Type B pancreatic cell (in vitro differentiated cells): Measurements from ENCODE around the gene CSF1R. TPM values are rescaled to one million over a fixed set of nuclear protein-coding genes. Genes with fewer than 3 reads are reported as not detected.

Source experiments
- DNase-seq: peaks from one replicate; pipeline ENCODE4 v3.0.0; 2021; ENCODE audit warnings: mixed read lengths; ENCODE audit not compliant: unreplicated experiment; ENCODE audit errors: extremely low spot score
- H3K27ac Mint-ChIP-seq: 2 replicates; pipeline ENCODE4 v1.8.0; 2021; ENCODE audit warnings: mild to moderate bottlenecking, mixed read lengths
- H3K27me3 Mint-ChIP-seq: 2 replicates; pipeline ENCODE4 v1.8.0; 2021; ENCODE audit warnings: mixed read lengths
- H3K36me3 Mint-ChIP-seq: 2 replicates; pipeline ENCODE4 v1.8.0; 2021; ENCODE audit warnings: mixed read lengths
- H3K4me1 Mint-ChIP-seq: one replicate; pipeline ENCODE4 v1.8.0; 2021; ENCODE audit warnings: mixed read lengths; ENCODE audit not compliant: unreplicated experiment
- H3K4me3 Mint-ChIP-seq: 2 replicates; pipeline ENCODE4 v1.8.0; 2021; ENCODE audit warnings: mild to moderate bottlenecking, mixed read lengths
- H3K9me3 Mint-ChIP-seq: 2 replicates; pipeline ENCODE4 v1.8.0; 2021; ENCODE audit warnings: mixed read lengths
- CTCF ChIP-seq: fragments of 200-600 bp; sonication (generic); conservative IDR thresholded peaks from 2 replicates; pipeline ENCODE4 v1.5.0; 2021; ENCODE audit warnings: antibody characterized with exemption, mild to moderate bottlenecking
- total RNA-seq: library from RNA; stranded (reverse); gene quantifications from 2 replicates; pipeline ENCODE4 v1.2.1, GENCODE V29; 2021; ENCODE audit warnings: low replicate concordance

CSF1R gene
- total RNA-seq, 1 donor from 2014 or later, result 4.0 TPM

DNA sequence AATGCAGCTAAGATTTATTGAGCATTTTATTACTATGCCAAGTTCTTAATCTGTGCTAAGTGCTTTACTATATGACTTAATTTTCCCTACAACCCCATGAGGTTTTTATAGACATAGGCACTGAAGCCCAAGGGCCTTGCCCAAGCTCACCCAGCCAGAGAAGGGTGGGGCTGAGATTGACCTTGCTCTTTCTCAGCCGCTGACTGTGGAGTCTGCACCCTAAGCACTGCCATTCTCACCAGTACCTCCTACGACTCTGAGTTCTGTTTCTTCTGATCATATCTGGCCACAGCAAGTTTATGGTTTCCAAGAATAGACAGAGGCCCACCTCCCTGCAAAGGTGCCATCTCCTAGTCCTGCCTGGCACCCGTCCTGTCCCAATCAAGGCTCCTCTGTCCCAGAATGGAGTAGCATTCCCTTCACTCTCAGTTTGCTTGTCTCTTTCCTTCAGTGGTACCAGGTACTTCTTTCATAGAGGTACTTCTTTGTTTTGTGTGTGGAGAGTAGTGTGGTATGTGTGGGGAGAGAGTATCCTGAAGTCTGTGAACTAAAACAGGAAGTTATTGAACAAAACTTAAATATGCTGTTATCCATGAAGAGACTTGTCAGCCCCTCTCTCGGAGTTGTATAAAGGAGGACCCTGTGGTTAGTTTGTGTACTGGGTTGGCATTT is 42.6 kb downstream of the CSF1R start:
- Mint-ChIP-seq H3K9me3 (no peaks in the 10 kb centered on the region), H3K4me3 (no peak overlapping the region), H3K4me1 (peaks cover 6% of the 10 kb centered on the region), H3K27ac (no peak overlapping the region), H3K27me3 (no peaks in the 10 kb centered on the region), H3K36me3 (peaks cover 37% of the 10 kb centered on the region)
- no peak for TF ChIP-seq CTCF
- no peak for DNase-seq

- TF ChIP-seq CTCF, result no peak
- Mint-ChIP-seq H3K27ac (peak overlapping the region; percentile 23), H3K36me3 (peaks cover 43% of the 10 kb centered on the region), H3K4me1 (peaks cover 17% of the 10 kb centered on the region), H3K27me3 (no peaks in the 10 kb centered on the region), H3K4me3 (no peak overlapping the region), H3K9me3 (no peaks in the 10 kb centered on the region)
- no peak for DNase-seq
Observed at GRCh38 chr5:150042459-150042858, 43.9 kb downstream of the CSF1R start.

DNA sequence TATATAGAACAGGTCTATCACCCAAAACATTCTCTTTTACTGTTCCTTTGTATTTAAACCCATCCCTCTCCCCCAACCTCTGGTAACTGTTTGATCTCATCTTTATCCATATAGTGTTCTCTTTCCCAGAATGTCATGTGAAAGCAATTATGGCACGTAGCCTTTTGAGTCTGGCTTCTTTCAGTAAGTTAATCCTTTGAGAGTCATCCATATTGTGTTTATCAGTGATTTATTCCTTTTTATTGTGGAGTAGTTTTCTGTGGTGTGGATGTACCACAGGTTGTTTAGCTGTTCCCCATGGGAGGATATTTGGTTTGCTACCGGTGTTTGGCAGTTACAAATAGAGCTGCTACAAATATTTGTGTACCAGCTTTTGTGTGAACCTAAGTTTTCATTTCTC is 47.8 kb downstream of the CSF1R start:
- H3K4me3 Mint-ChIP-seq, result no peak overlapping the region
- DNase-seq, result no peak
- no peak overlapping the region for H3K27ac Mint-ChIP-seq
- H3K27me3 Mint-ChIP-seq, result no peaks in the 10 kb centered on the region
- H3K4me1 Mint-ChIP-seq, result peaks cover 36% of the 10 kb centered on the region
- no peaks in the 10 kb centered on the region for H3K9me3 Mint-ChIP-seq
- peaks cover 60% of the 10 kb centered on the region for H3K36me3 Mint-ChIP-seq
- TF ChIP-seq CTCF, result no peak

GRCh38 chr5:150036513-150036912 is 49.8 kb downstream of the CSF1R start:
- Mint-ChIP-seq H3K4me3 (no peak overlapping the region), H3K27ac (no peak overlapping the region), H3K27me3 (no peaks in the 10 kb centered on the region), H3K4me1 (peaks cover 36% of the 10 kb centered on the region), H3K36me3 (peaks cover 61% of the 10 kb centered on the region), H3K9me3 (no peaks in the 10 kb centered on the region)
- no peak for TF ChIP-seq CTCF
- no peak for DNase-seq

DNA sequence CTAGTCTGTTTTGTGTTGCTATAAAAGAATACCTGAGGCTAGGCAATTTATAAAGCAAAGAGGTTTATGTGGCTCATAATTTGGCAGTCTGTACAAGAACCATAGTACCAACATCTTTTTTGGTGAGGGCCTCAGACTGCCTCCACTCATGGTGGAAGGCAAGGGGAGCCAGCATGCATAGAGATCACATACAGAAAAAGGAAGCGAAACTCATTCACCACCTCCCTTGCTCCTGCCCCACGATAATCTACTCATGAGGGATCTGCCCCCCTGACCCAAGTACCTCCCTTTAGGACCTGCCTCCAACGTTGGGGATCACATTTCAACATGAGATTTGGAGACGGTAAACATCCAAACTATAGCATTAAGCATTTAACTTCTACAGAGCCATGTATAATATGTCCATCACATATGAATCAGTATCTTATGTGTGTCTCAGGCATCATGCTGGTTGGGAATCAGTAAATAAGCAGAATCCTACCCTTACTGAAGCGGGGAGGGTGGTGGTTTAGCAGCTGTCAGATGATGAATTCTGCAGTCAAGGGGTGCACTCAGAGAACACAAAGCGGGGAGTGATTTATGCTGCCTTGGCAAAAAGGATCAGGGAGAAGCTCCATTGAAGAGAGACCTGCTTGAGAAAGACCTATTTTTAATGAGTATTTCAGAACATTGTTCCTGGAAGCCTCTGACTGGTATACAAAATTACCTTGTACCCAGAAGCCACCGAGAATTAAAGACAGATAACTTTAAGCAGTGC is 51.0 kb downstream of the CSF1R start:
- H3K9me3 Mint-ChIP-seq, result no peaks in the 10 kb centered on the region
- TF ChIP-seq CTCF, result no peak
- H3K36me3 Mint-ChIP-seq, result peaks cover 65% of the 10 kb centered on the region
- H3K27me3 Mint-ChIP-seq, result no peaks in the 10 kb centered on the region
- H3K4me3 Mint-ChIP-seq, result no peak overlapping the region
- DNase-seq, result no peak
- peaks cover 36% of the 10 kb centered on the region for H3K4me1 Mint-ChIP-seq
- no peak overlapping the region for H3K27ac Mint-ChIP-seq
